H1 (cell line): ENCODE data around the gene ARMC9. TPM values are rescaled to one million over a fixed set of nuclear protein-coding genes. Genes with fewer than 3 reads are reported as not detected.

Experiments used
- CTCF ChIA-PET: fragments of 300-600 bp; sonication (Branson Sonifier 250); formaldehyde crosslinking; loops from one replicate; lab custom pipeline; 2021; ENCODE audit not compliant: partially characterized antibody; lab: Charles Lee
- POLR2A ChIA-PET: fragments of 300-600 bp; sonication (Branson Sonifier 250); formaldehyde crosslinking; loops from one replicate; lab custom pipeline; 2021; ENCODE audit warnings: inconsistent platforms; ENCODE audit not compliant: partially characterized antibody; lab: Charles Lee
- DNase-seq, 2 experiments: peaks; one replicate each; pipeline versions ENCODE4 v3.0.0 to v3.0.0-alpha.2; 2010 to 2022; ENCODE audit warnings: low spot score in 2 of 2, low read depth in 1 of 2, mixed read lengths in 1 of 2
- FAIRE-seq: peaks from 2 replicates; lab custom pipeline; 2011; peaks lifted over from hg19 to GRCh38; lab: Jason Lieb, UNC
- H2AFZ ChIP-seq: 2 replicates; pipeline ENCODE4 v1.8.1; 2012; ENCODE audit warnings: low read length, inconsistent platforms
- H2AK5ac ChIP-seq: 2 replicates; pipeline ENCODE4 v1.6.1; 2013; ENCODE audit warnings: low read depth, low read length
- H2BK120ac ChIP-seq: replicated peaks from 2 replicates; pipeline ENCODE3; 2013; ENCODE audit warnings: low read depth, low read length, inconsistent platforms
- H2BK12ac ChIP-seq: 2 replicates; pipeline ENCODE4 v1.6.1; 2013; ENCODE audit warnings: low read depth, low read length
- H2BK15ac ChIP-seq: 2 replicates; pipeline ENCODE4 v1.6.1; 2013; ENCODE audit warnings: low read length
- H2BK20ac ChIP-seq: 2 replicates; pipeline ENCODE4 v1.6.1; 2013; ENCODE audit warnings: low read length
- H2BK5ac ChIP-seq: 2 replicates; pipeline ENCODE4 v1.6.1; 2013; ENCODE audit warnings: low read depth, low read length
- H3K14ac ChIP-seq: 2 replicates; pipeline ENCODE4 v1.6.1; 2013; ENCODE audit warnings: inconsistent platforms; ENCODE audit not compliant: insufficient read length
- H3K18ac ChIP-seq: 2 replicates; pipeline ENCODE4 v1.6.1; 2013; ENCODE audit warnings: low read length; ENCODE audit errors: extremely low read depth
- H3K23ac ChIP-seq: 2 replicates; pipeline ENCODE4 v1.6.1; 2013; ENCODE audit warnings: inconsistent platforms; ENCODE audit not compliant: insufficient read length
- H3K23me2 ChIP-seq: 2 replicates; pipeline ENCODE4 v1.6.1; 2013; ENCODE audit warnings: low read depth, low read length
- H3K27ac ChIP-seq: 2 replicates; pipeline ENCODE4 v1.6.1; 2011; ENCODE audit warnings: low read depth, low read length, inconsistent platforms
- H3K27me3 ChIP-seq, 4 experiments: replicated peaks in 1 of 4; 1 replicate in 1 of 4; 2 replicates in 3 of 4; pipeline versions ENCODE4 v1.6.1 to v1.8.1; 2011 to 2013; ENCODE audit warnings: low read length in 3 of 4, mild to moderate bottlenecking in 3 of 4, inconsistent platforms in 2 of 4, mixed read lengths in 2 of 4, moderate library complexity in 1 of 4; ENCODE audit not compliant: control insufficient read depth in 3 of 4, insufficient read depth in 3 of 4; ENCODE audit errors: extremely low read depth in 1 of 4
- H3K36me3 ChIP-seq, 4 experiments: 2 replicates each; pipeline versions ENCODE4 v1.6.1 to v1.8.1; 2011 to 2013; ENCODE audit warnings: mild to moderate bottlenecking in 4 of 4, low read length in 3 of 4, moderate library complexity in 2 of 4, control low read depth in 1 of 4, inconsistent platforms in 1 of 4; ENCODE audit not compliant: insufficient read depth in 4 of 4, control insufficient read depth in 2 of 4
- H3K4ac ChIP-seq: replicated peaks from 2 replicates; pipeline ENCODE3; 2013; ENCODE audit warnings: low read length, low read depth, mixed read lengths, inconsistent platforms; ENCODE audit not compliant: insufficient read length
- H3K4me1 ChIP-seq, 4 experiments: replicated peaks in 1 of 4; 1 replicate in 1 of 4; 2 replicates in 3 of 4; pipeline versions ENCODE4 v1.6.1 to v1.8.1; 2011 to 2013; ENCODE audit warnings: low read length in 3 of 4, inconsistent platforms in 2 of 4, mixed read lengths in 1 of 4; ENCODE audit not compliant: insufficient read depth in 4 of 4, control insufficient read depth in 3 of 4
- H3K4me2 ChIP-seq, 2 experiments: 2 replicates each; pipeline versions ENCODE4 v1.6.1 to v1.8.1; 2011 to 2013; ENCODE audit warnings: low read depth in 2 of 2, low read length in 2 of 2, control low read depth in 1 of 2, inconsistent platforms in 1 of 2, mild to moderate bottlenecking in 1 of 2; ENCODE audit not compliant: insufficient read depth in 1 of 2
- H3K4me3 ChIP-seq, 4 experiments: fragments of 200-600, 300-600 bp in 1 of 4; sonication (generic), shearing (Covaris generic), sonication (Bioruptor Twin) in 1 of 4; 2 replicates each; pipeline versions ENCODE4 v1.5.1 to v1.8.1; 2011 to 2016; ENCODE audit warnings: low read length in 4 of 4, low read depth in 3 of 4, control low read depth in 2 of 4, inconsistent platforms in 2 of 4, mild to moderate bottlenecking in 2 of 4, mixed read lengths in 1 of 4, moderate library complexity in 1 of 4; ENCODE audit not compliant: insufficient read depth in 2 of 4; ENCODE audit errors: extremely low read depth in 1 of 4
- H3K56ac ChIP-seq: replicated peaks from 2 replicates; pipeline ENCODE3; 2013; ENCODE audit warnings: low read depth, mild to moderate bottlenecking, mixed read lengths, low read length, inconsistent platforms; ENCODE audit not compliant: insufficient read length
- H3K79me1 ChIP-seq: 2 replicates; pipeline ENCODE4 v1.6.1; 2013; ENCODE audit warnings: low read depth, low read length, control low read depth
- H3K79me2 ChIP-seq, 2 experiments: 2 replicates each; pipeline versions ENCODE4 v1.6.1 to v1.8.1; 2012 to 2013; ENCODE audit warnings: low read length in 2 of 2, mild to moderate bottlenecking in 2 of 2, inconsistent platforms in 1 of 2; ENCODE audit not compliant: insufficient read depth in 2 of 2, control insufficient read depth in 1 of 2
- H3K9ac ChIP-seq, 4 experiments: replicated peaks in 1 of 4; 1 replicate in 1 of 4; 2 replicates in 3 of 4; pipeline versions ENCODE4 v1.6.1 to v1.8.1; 2011 to 2013; ENCODE audit warnings: low read depth in 3 of 4, low read length in 3 of 4, control low read depth in 2 of 4, mild to moderate bottlenecking in 2 of 4, moderate library complexity in 2 of 4, inconsistent platforms in 1 of 4; ENCODE audit errors: extremely low read depth in 1 of 4
- H3K9me3 ChIP-seq, 2 experiments: 2 replicates each; pipeline versions ENCODE4 v1.6.1 to v1.8.1; 2012 to 2013; ENCODE audit warnings: mild to moderate bottlenecking in 2 of 2, moderate library complexity in 2 of 2, control low read depth in 1 of 2, inconsistent platforms in 1 of 2, low read depth in 1 of 2, low read length in 1 of 2, mixed read lengths in 1 of 2; ENCODE audit not compliant: insufficient read depth in 2 of 2
- H4K20me1 ChIP-seq, 2 experiments: replicated peaks in 1 of 2; 2 replicates each; pipeline versions ENCODE3 to v1.8.1; 2011 to 2013; ENCODE audit warnings: inconsistent platforms in 2 of 2, low read length in 2 of 2, mild to moderate bottlenecking in 1 of 2; ENCODE audit not compliant: insufficient read depth in 2 of 2, control insufficient read depth in 1 of 2
- H4K5ac ChIP-seq: 2 replicates; pipeline ENCODE4 v1.6.1; 2013; ENCODE audit warnings: low read length, low read depth, mixed read lengths, inconsistent platforms; ENCODE audit not compliant: insufficient read length
- H4K8ac ChIP-seq: 2 replicates; pipeline ENCODE4 v1.8.0; 2013; ENCODE audit warnings: mild to moderate bottlenecking, moderate library complexity, low read length, inconsistent platforms; ENCODE audit not compliant: insufficient read depth; ENCODE audit errors: extremely low read depth
- H4K91ac ChIP-seq: replicated peaks from 2 replicates; pipeline ENCODE3; 2013; ENCODE audit warnings: low read length, mixed read lengths, inconsistent platforms; ENCODE audit not compliant: insufficient read length
- ATF2 ChIP-seq: IDR thresholded peaks from 2 replicates; pipeline ENCODE4 v1.6.1; 2012; ENCODE audit warnings: low read length, inconsistent platforms
- BCL11A ChIP-seq, 2 experiments: IDR thresholded peaks; one replicate each; pipeline ENCODE4 v1.6.1; 2011; ENCODE audit warnings: low read depth in 2 of 2, low read length in 2 of 2, mild to moderate bottlenecking in 2 of 2
- CEBPB ChIP-seq: IDR thresholded peaks from 2 replicates; pipeline ENCODE4 v1.6.1; 2012; ENCODE audit warnings: low read depth, low read length
- GABPA ChIP-seq: IDR thresholded peaks from 2 replicates; pipeline ENCODE4 v1.6.1; 2011; ENCODE audit warnings: mild to moderate bottlenecking, low read length, moderate library complexity, borderline replicate concordance; ENCODE audit not compliant: insufficient read depth
- KDM4A ChIP-seq: IDR thresholded peaks from one replicate; pipeline ENCODE4 v1.7.1; 2012; ENCODE audit warnings: low read depth, mild to moderate bottlenecking, moderate library complexity, low read length, inconsistent platforms; ENCODE audit not compliant: severe bottlenecking
- NANOG ChIP-seq: IDR thresholded peaks from 2 replicates; pipeline ENCODE4 v1.6.1; 2011; ENCODE audit warnings: low read length, low read depth, mild to moderate bottlenecking, inconsistent platforms; ENCODE audit not compliant: insufficient read depth, poor library complexity, severe bottlenecking
- POLR2AphosphoS5 ChIP-seq: IDR thresholded peaks from 2 replicates; pipeline ENCODE4 v1.6.1; 2011; ENCODE audit warnings: low read depth, low read length
- SP1 ChIP-seq: IDR thresholded peaks from 2 replicates; pipeline ENCODE4 v1.6.1; 2011; ENCODE audit warnings: low read depth, low read length
- SP2 ChIP-seq: IDR thresholded peaks from 2 replicates; pipeline ENCODE4 v1.6.1; 2012; ENCODE audit warnings: mild to moderate bottlenecking, low read length, inconsistent platforms
- SP4 ChIP-seq: IDR thresholded peaks from 2 replicates; pipeline ENCODE4 v1.6.1; 2012; ENCODE audit warnings: low read length, inconsistent platforms
- TAF1 ChIP-seq: IDR thresholded peaks from 2 replicates; pipeline ENCODE4 v1.6.1; 2011; ENCODE audit warnings: mild to moderate bottlenecking, low read depth, low read length
- TCF12 ChIP-seq: IDR thresholded peaks from 2 replicates; pipeline ENCODE4 v1.6.1; 2011; ENCODE audit warnings: low read depth, mild to moderate bottlenecking, low read length
- WGBS, 2 experiments: shearing (Covaris generic) in 1 of 2; methylation state at CpG; one replicate each; pipeline versions ENCODE4 v1.1.6 to v1.1.7; 2013 to 2015; ENCODE audit warnings: low lambda C conversion rate in 2 of 2, mixed read lengths in 2 of 2, inconsistent platforms in 1 of 2, low coverage in 1 of 2, missing lambda C conversion rate in 1 of 2; ENCODE audit not compliant: insufficient replicate concordance in 2 of 2, insufficient coverage in 1 of 2, insufficient read length in 1 of 2; ENCODE audit errors: extremely low coverage in 1 of 2, missing lambda C conversion rate in 1 of 2; 5-methylcytosine and 5-hydroxymethylcytosine counted together
- polyA plus RNA-seq, 7 experiments: library from polyadenylated mRNA; depleted of rRNA in 3 of 7; stranded (reverse) in 5 of 7; unstranded in 2 of 7; fragments of >200 nt in 5 of 7; fragments of 200-250 nt in 2 of 7; gene quantifications; 1 replicate in 5 of 7; 2 replicates in 1 of 7; 4 replicates in 1 of 7; pipeline versions ENCODE4 v1.2.1 to v1.2.3, GENCODE V29; 2011 to 2013; ENCODE audit warnings: missing spikeins in 2 of 7, mixed read lengths in 2 of 7
- total RNA-seq: library from RNA; stranded (reverse); fragmentation: NEBNext Ultra II Directional; extraction: Animal tissue kit (Norgen Biotek cat#: 25700); gene quantifications from 2 replicates; pipeline ENCODE4 v1.2.1, GENCODE V29; 2021
- TF ChIP-seq, protein P1 (sequence below): IDR thresholded peaks from 2 replicates; pipeline ENCODE4 v1.6.1; 2012; ENCODE audit warnings: inconsistent platforms

ARMC9 gene
- total and polyA plus RNA-seq, 2 of the 8 experiments (the other 6 are each of a cell fraction or from before 2014, with no cell fraction given) = 23.2 to 36.1 TPM

DNA sequence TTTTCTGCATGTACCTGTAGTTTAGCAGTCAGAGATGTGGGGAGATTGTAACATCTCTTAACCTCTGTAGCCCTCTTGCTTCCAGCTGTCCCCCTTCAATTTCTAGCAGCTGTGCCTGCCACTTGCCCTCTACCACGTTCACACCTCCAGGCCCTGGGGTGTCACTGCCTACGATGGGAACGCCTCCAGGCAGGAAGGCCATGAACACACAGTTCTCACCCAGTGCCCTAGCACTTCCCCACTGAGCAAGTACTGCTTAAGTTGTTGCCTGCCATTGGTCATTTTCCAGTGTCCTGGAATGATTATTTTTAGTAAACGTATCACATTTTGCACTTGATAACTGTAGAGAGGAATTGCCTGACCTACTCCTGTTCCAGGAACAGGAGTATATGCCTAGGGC lies 120.0 kb downstream of the ARMC9 start:
- ChIA-PET POLR2A (no interaction called here), CTCF (interaction anchor here (0.8 to 2.0 kb wide), 4 partner anchors 18 to 94 kb away, joined by 3 to 12 read pairs (median 4); no protein-coding TSS in a partner anchor)
- H3K9me3 ChIP-seq = no peaks in the 10 kb centered on the region
- H2AK5ac ChIP-seq = no peak overlapping the region
- no peak overlapping the region for H3K4me3 ChIP-seq
- H4K20me1 ChIP-seq = no peaks in the 10 kb centered on the region
- no peak overlapping the region for H4K91ac ChIP-seq
- 0 out of 2 replicates have a peak overlapping the region, but pooled peaks have one; percentile 46 for H2BK15ac ChIP-seq
- H3K9ac ChIP-seq = no peak overlapping the region
- no peak overlapping the region for H3K56ac ChIP-seq
- FAIRE-seq (no peak), DNase-seq (no peak)
- no peak overlapping the region for H2BK20ac ChIP-seq
- H3K14ac ChIP-seq = no peak overlapping the region
- H3K4ac ChIP-seq = no peak overlapping the region
- H2BK120ac ChIP-seq = no peak overlapping the region
- no peaks in the 10 kb centered on the region for H3K27me3 ChIP-seq
- H3K23ac ChIP-seq = no peak overlapping the region
- no peak overlapping the region for H2BK5ac ChIP-seq
- H4K5ac ChIP-seq = no peak overlapping the region
- 92% methylated on average over 4 of the region's 4 CpGs; no CpG with 5 or more reads in 1 of the 2 experiments for WGBS, 2 experiments
- no peak overlapping the region for H3K4me2 ChIP-seq
- H3K4me1 ChIP-seq = peaks cover 0 to 8% (median 0%) of the 10 kb centered on the region in 4 experiments; a peak in 1 of 7 replicates
- H3K27ac ChIP-seq = no peak overlapping the region
- no peak overlapping the region for H3K18ac ChIP-seq
- no peak overlapping the region for H4K8ac ChIP-seq
- no peaks in the 10 kb centered on the region for H3K79me2 ChIP-seq
- no peaks in the 10 kb centered on the region for H3K79me1 ChIP-seq
- H3K23me2 ChIP-seq = no peaks in the 10 kb centered on the region
- no peak overlapping the region for H2BK12ac ChIP-seq
- no peaks in the 10 kb centered on the region for H3K36me3 ChIP-seq
- no peak overlapping the region for H2AFZ ChIP-seq
- TF ChIP-seq KDM4A = no peak
- TF ChIP-seq TAF1 = no peak
- TF ChIP-seq TCF12 = no peak
- TF ChIP-seq POLR2AphosphoS5 = no peak
- no peak for TF ChIP-seq NANOG
- TF ChIP-seq CEBPB = no peak
- no peak for TF ChIP-seq GABPA
- TF ChIP-seq BCL11A (IDR thresholded peaks at IDR 0.05; ENCODE audit: low read depth in 2 of 2, low read length in 2 of 2) = no peak
- TF ChIP-seq SP2 = no peak
- TF ChIP-seq SP1 = no peak
- no peak for TF ChIP-seq SP4
- TF ChIP-seq, protein P1, sequence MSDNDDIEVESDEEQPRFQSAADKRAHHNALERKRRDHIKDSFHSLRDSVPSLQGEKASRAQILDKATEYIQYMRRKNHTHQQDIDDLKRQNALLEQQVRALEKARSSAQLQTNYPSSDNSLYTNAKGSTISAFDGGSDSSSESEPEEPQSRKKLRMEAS = no peak
- TF ChIP-seq ATF2 = no peak
